ENCODE measurements around the gene PXDC1.

DNA sequence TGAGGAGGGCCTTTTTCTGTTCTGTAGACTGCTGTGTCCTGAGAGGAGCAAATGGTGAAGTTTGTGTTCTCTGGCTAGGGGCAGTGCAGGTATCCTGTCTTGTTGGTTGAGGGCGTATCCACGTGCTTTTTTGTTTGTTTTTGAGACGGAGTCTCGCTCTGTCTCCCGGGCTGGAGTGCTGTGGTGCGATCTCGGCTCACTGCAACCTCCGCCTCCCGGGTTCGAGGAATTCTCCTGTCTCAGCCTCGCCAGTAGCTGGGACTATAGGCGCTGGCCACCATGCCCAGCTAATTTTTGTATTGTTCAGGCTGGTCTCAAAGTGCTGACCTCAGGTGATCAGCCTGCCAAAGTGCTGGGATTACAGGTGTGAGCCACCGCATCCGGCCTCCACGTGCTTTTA is 10.8 kb upstream of the PXDC1 start:
- TF ChIP-seq TAF1 (IDR thresholded peaks at IDR 0.05; ENCODE audit: low read depth) (no peak), POLR2AphosphoS5 (IDR thresholded peaks at IDR 0.05) (no peak), EZH2 (IDR thresholded peaks at IDR 0.05; ENCODE audit: borderline replicate concordance, insufficient read depth, low read length, poor library complexity, severe bottlenecking) (no peak), EP300 (conservative IDR thresholded peaks at IDR 0.05; ENCODE audit: poor library complexity, severe bottlenecking) (no peak), MXI1 (conservative IDR thresholded peaks at IDR 0.05; ENCODE audit: poor library complexity, severe bottlenecking) (no peak), REST (IDR thresholded peaks at IDR 0.05; ENCODE audit: borderline replicate concordance) (no peak), RAD21 (conservative IDR thresholded peaks at IDR 0.05) (no peak)
- TF ChIP-seq, protein P1, sequence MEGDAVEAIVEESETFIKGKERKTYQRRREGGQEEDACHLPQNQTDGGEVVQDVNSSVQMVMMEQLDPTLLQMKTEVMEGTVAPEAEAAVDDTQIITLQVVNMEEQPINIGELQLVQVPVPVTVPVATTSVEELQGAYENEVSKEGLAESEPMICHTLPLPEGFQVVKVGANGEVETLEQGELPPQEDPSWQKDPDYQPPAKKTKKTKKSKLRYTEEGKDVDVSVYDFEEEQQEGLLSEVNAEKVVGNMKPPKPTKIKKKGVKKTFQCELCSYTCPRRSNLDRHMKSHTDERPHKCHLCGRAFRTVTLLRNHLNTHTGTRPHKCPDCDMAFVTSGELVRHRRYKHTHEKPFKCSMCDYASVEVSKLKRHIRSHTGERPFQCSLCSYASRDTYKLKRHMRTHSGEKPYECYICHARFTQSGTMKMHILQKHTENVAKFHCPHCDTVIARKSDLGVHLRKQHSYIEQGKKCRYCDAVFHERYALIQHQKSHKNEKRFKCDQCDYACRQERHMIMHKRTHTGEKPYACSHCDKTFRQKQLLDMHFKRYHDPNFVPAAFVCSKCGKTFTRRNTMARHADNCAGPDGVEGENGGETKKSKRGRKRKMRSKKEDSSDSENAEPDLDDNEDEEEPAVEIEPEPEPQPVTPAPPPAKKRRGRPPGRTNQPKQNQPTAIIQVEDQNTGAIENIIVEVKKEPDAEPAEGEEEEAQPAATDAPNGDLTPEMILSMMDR (IDR thresholded peaks at IDR 0.05; ENCODE audit: poor library complexity, severe bottlenecking), result no peak

Data from neural cell (in vitro differentiated cells).